GM12892 (cell line): ENCODE measurements around the gene SORBS1.

ENCODE experiments used
- POLR2A ChIP-seq: IDR thresholded peaks from 2 replicates; pipeline ENCODE4 v1.6.1; 2011; ENCODE audit warnings: low read depth, low read length, control low read depth
- TAF1 ChIP-seq: IDR thresholded peaks from 2 replicates; pipeline ENCODE4 v1.6.1; 2011; ENCODE audit warnings: low read depth, mild to moderate bottlenecking, control low read depth, low read length, borderline replicate concordance

GRCh38 chr10:95309958-95310357 is 251.2 kb downstream of the SORBS1 start:
- no peak for TF ChIP-seq TAF1
- no peak for TF ChIP-seq POLR2A
